SK-N-SH treated with all-trans-retinoic acid at 6 μM for 48 hours (cell line): ENCODE results near the gene RHEBL1.
A peak's percentile ranks its signal among the peaks of the same experiment; 100 is the strongest.

Experiments used
- ATAC-seq: fragments of 200-7000 bp; cut with Tn5 transposase; 3 replicates; pipeline ENCODE4 v1.9.1; 2020; ENCODE audit warnings: mild to moderate bottlenecking, moderate library complexity
- BACH2 ChIP-seq: fragments of 250-450 bp; sonication (Bioruptor Pico); IDR thresholded peaks from 2 replicates; pipeline ENCODE4 v1.9.0; 2021; ENCODE audit warnings: mild to moderate bottlenecking, borderline replicate concordance
- CSDC2 ChIP-seq: fragments of 250-450 bp; sonication (Bioruptor Pico); IDR thresholded peaks from 2 replicates; pipeline ENCODE4 v1.5.0; 2020; ENCODE audit warnings: mild to moderate bottlenecking, moderate library complexity
- CSRNP3 ChIP-seq: fragments of 250-450 bp; sonication (Bioruptor Pico); IDR thresholded peaks from 2 replicates; pipeline ENCODE4 v1.5.1; 2021; ENCODE audit warnings: mild to moderate bottlenecking, moderate library complexity
- GLIS3 ChIP-seq: fragments of 250-450 bp; sonication (Bioruptor Pico); IDR thresholded peaks from 2 replicates; pipeline ENCODE4 v1.5.0; 2020; ENCODE audit warnings: mild to moderate bottlenecking, moderate library complexity
- ISL1 ChIP-seq: fragments of 250-450 bp; sonication (Bioruptor Pico); IDR thresholded peaks from 2 replicates; pipeline ENCODE4 v2.1.2; 2022; ENCODE audit warnings: mild to moderate bottlenecking, moderate library complexity
- OSR1 ChIP-seq: fragments of 250-450 bp; sonication (Bioruptor Pico); IDR thresholded peaks from 2 replicates; pipeline ENCODE4 v1.8.0; 2022; ENCODE audit warnings: moderate library complexity, mild to moderate bottlenecking, inconsistent platforms
- POU6F1 ChIP-seq: fragments of 250-450 bp; sonication (Bioruptor Pico); IDR thresholded peaks from 2 replicates; pipeline ENCODE4 v1.8.0; 2021; ENCODE audit warnings: low read depth, mild to moderate bottlenecking, moderate library complexity, borderline replicate concordance
- PPARA ChIP-seq: fragments of 250-450 bp; sonication (Bioruptor Pico); IDR thresholded peaks from 2 replicates; pipeline ENCODE4 v1.5.0; 2020; ENCODE audit warnings: mild to moderate bottlenecking, borderline replicate concordance
- RARB ChIP-seq: fragments of 250-450 bp; sonication (Bioruptor Pico); IDR thresholded peaks from 2 replicates; pipeline ENCODE4 v1.8.0; 2021; ENCODE audit warnings: mild to moderate bottlenecking, moderate library complexity
- SNAI2 ChIP-seq: fragments of 250-450 bp; sonication (Bioruptor Pico); IDR thresholded peaks from 2 replicates; pipeline ENCODE4 v1.5.0; 2020; ENCODE audit warnings: mild to moderate bottlenecking, moderate library complexity
- TCF4 ChIP-seq: fragments of 250-450 bp; sonication (Bioruptor Pico); IDR thresholded peaks from 2 replicates; pipeline ENCODE4 v1.8.0; 2021; ENCODE audit warnings: mild to moderate bottlenecking, moderate library complexity, borderline replicate concordance
- TOX ChIP-seq: fragments of 250-450 bp; sonication (Bioruptor Pico); IDR thresholded peaks from 2 replicates; pipeline ENCODE4 v1.8.0; 2021; ENCODE audit warnings: mild to moderate bottlenecking, moderate library complexity, borderline replicate concordance
- TSHZ2 ChIP-seq: fragments of 250-450 bp; sonication (Bioruptor Pico); IDR thresholded peaks from 2 replicates; pipeline ENCODE4 v1.5.0; 2020; ENCODE audit warnings: mild to moderate bottlenecking, moderate library complexity
- ZC3H10 ChIP-seq: fragments of 250-450 bp; sonication (Bioruptor Pico); IDR thresholded peaks from 2 replicates; pipeline ENCODE4 v1.5.1; 2021; ENCODE audit warnings: mild to moderate bottlenecking, moderate library complexity
- ZFP3 ChIP-seq: fragments of 250-450 bp; sonication (Bioruptor Pico); IDR thresholded peaks from 2 replicates; pipeline ENCODE4 v1.5.0; 2020; ENCODE audit warnings: mild to moderate bottlenecking, moderate library complexity
- ZFP30 ChIP-seq: fragments of 450-650 bp; formaldehyde crosslinking; IDR thresholded peaks from 2 replicates; pipeline ENCODE4 v1.5.0; 2022; ENCODE audit warnings: mild to moderate bottlenecking, moderate library complexity
- ZNF565 ChIP-seq: fragments of 450-650 bp; formaldehyde crosslinking; conservative IDR thresholded peaks from 2 replicates; pipeline ENCODE4 v1.5.0; 2020; ENCODE audit warnings: low read depth, mild to moderate bottlenecking, moderate library complexity
- ZNF70 ChIP-seq: fragments of 450-650 bp; formaldehyde crosslinking; IDR thresholded peaks from 2 replicates; pipeline ENCODE4 v1.5.0; 2020; ENCODE audit warnings: mild to moderate bottlenecking, moderate library complexity
- ZNF8 ChIP-seq: fragments of 450-650 bp; formaldehyde crosslinking; IDR thresholded peaks from 2 replicates; pipeline ENCODE4 v1.5.0; 2020; ENCODE audit warnings: mild to moderate bottlenecking, moderate library complexity
- TF ChIP-seq, protein P1 (sequence below): fragments of 250-450 bp; sonication (Bioruptor Pico); IDR thresholded peaks from 2 replicates; pipeline ENCODE4 v1.5.1; 2020; ENCODE audit warnings: low read depth, mild to moderate bottlenecking, moderate library complexity
- TF ChIP-seq, protein P2 (sequence below): fragments of 250-450 bp; sonication (Bioruptor Pico); IDR thresholded peaks from 2 replicates; pipeline ENCODE4 v1.8.0; 2020; ENCODE audit warnings: mild to moderate bottlenecking, moderate library complexity, borderline replicate concordance

Gene RHEBL1

DNA sequence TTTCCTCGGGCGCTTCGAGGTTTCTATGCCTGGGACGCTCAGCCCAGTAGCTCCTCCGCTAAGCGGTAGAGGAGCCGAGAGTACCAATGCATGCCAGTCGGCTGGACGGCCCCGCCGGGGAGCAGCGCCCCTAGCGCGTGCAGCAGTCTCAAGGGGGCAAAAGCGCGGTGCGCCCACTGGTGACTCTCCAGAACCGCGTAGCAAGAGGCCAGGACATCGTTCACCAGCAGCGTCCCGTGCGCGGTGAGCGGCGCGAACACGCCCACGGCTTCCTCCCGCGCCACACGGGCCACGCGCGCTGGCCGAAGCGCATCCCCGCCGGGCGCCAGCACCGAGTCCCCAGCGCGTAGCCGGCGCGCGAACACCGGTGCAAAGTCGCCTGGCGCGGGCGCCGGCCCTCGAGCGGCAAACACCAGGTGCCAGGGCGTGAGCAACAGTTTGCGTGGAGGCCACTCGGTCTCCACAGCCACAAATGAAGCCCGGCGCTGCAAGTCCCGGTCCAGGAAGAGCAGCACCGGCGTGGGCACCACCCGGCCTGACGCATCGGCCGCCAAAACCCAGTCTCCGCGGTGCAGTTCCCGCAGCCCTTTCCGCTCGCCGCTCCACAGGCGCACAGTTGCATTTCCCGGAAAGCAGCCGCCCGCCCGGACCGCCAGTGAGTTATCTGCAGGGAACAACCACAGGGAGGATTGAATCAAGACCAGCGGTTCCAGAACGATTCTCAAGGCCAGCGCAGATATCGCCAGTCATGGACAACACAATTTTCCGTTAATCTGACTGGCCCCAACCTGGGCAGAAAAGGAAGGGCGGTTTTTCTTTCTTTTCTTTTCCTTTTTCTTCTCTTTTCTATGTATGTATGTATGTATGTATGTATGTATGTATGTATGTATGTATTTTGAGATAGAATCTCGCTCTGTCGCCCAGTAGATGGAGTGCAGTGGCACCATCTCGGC, 20.3 kb upstream of the RHEBL1 start:
- ATAC-seq: peak; percentile 36
- no peak for TF ChIP-seq RARB (CRISPR knock-in tag)
- TF ChIP-seq CSRNP3 (CRISPR knock-in tag): no peak
- TF ChIP-seq TSHZ2 (CRISPR knock-in tag): no peak
- no peak for TF ChIP-seq ZC3H10
- TF ChIP-seq ISL1: no peak
- no peak for TF ChIP-seq CSDC2
- TF ChIP-seq BACH2 (CRISPR knock-in tag): no peak
- no peak for TF ChIP-seq SNAI2 (CRISPR knock-in tag)
- TF ChIP-seq ZNF565 (CRISPR knock-in tag): no peak
- TF ChIP-seq ZNF70 (CRISPR knock-in tag): no peak
- no peak for TF ChIP-seq ZFP30 (CRISPR knock-in tag)
- TF ChIP-seq, protein P1, sequence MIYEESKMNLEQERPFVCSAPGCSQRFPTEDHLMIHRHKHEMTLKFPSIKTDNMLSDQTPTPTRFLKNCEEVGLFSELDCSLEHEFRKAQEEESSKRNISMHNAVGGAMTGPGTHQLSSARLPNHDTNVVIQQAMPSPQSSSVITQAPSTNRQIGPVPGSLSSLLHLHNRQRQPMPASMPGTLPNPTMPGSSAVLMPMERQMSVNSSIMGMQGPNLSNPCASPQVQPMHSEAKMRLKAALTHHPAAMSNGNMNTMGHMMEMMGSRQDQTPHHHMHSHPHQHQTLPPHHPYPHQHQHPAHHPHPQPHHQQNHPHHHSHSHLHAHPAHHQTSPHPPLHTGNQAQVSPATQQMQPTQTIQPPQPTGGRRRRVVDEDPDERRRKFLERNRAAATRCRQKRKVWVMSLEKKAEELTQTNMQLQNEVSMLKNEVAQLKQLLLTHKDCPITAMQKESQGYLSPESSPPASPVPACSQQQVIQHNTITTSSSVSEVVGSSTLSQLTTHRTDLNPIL (CRISPR knock-in tag): no peak
- TF ChIP-seq ZFP3 (CRISPR knock-in tag): no peak
- TF ChIP-seq GLIS3 (CRISPR knock-in tag): no peak
- TF ChIP-seq ZNF8 (CRISPR knock-in tag): no peak
- no peak for TF ChIP-seq POU6F1 (CRISPR knock-in tag)
- no peak for TF ChIP-seq TOX (CRISPR knock-in tag)
- TF ChIP-seq, protein P2, sequence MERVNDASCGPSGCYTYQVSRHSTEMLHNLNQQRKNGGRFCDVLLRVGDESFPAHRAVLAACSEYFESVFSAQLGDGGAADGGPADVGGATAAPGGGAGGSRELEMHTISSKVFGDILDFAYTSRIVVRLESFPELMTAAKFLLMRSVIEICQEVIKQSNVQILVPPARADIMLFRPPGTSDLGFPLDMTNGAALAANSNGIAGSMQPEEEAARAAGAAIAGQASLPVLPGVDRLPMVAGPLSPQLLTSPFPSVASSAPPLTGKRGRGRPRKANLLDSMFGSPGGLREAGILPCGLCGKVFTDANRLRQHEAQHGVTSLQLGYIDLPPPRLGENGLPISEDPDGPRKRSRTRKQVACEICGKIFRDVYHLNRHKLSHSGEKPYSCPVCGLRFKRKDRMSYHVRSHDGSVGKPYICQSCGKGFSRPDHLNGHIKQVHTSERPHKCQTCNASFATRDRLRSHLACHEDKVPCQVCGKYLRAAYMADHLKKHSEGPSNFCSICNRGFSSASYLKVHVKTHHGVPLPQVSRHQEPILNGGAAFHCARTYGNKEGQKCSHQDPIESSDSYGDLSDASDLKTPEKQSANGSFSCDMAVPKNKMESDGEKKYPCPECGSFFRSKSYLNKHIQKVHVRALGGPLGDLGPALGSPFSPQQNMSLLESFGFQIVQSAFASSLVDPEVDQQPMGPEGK (CRISPR knock-in tag): no peak
- TF ChIP-seq PPARA: no peak

- no peak for ATAC-seq
- TF ChIP-seq ZNF8 (CRISPR knock-in tag): no peak
- TF ChIP-seq OSR1 (CRISPR knock-in tag): no peak
- TF ChIP-seq CSDC2: no peak
- no peak for TF ChIP-seq SNAI2 (CRISPR knock-in tag)
- no peak for TF ChIP-seq TCF4 (CRISPR knock-in tag)
- TF ChIP-seq TSHZ2 (CRISPR knock-in tag): no peak
- no peak for TF ChIP-seq ZNF70 (CRISPR knock-in tag)
These were observed 19.2 kb upstream of the RHEBL1 start for GRCh38 chr12:49088932-49089330.
